GM12878 (cell line): ENCODE data around the gene PSMA7. TPM values are rescaled to one million over a fixed set of nuclear protein-coding genes. Genes with fewer than 3 reads are reported as not detected.

Experiments
- CBX3 ChIP-seq: fragments of 200-600 bp; sonication (generic); IDR thresholded peaks from 2 replicates; pipeline ENCODE4 v1.6.1; 2016; ENCODE audit warnings: low read depth, borderline replicate concordance
- EZH2 ChIP-seq: IDR thresholded peaks from 2 replicates; pipeline ENCODE4 v1.6.1; 2012; ENCODE audit warnings: low read depth, mild to moderate bottlenecking, control low read depth, inconsistent platforms, low read length, borderline replicate concordance; ENCODE audit not compliant: control insufficient read depth
- HCFC1 ChIP-seq: fragments of 150-350 bp; IDR thresholded peaks from 2 replicates; pipeline ENCODE4 v1.6.1; 2014; ENCODE audit warnings: low read length
- MYB ChIP-seq: fragments of 150-350 bp; IDR thresholded peaks from 2 replicates; pipeline ENCODE4 v1.6.1; 2014; ENCODE audit warnings: mild to moderate bottlenecking, low read depth, low read length, borderline replicate concordance
- NBN ChIP-seq: fragments of 450-650 bp; IDR thresholded peaks from 2 replicates; pipeline ENCODE4 v1.6.1; 2016
- NFIC ChIP-seq: IDR thresholded peaks from 2 replicates; pipeline ENCODE4 v1.6.1; 2012; ENCODE audit warnings: low read depth, mild to moderate bottlenecking, inconsistent platforms, low read length, moderate library complexity
- SIX5 ChIP-seq: IDR thresholded peaks from 2 replicates; pipeline ENCODE4 v1.6.1; 2011; ENCODE audit warnings: mild to moderate bottlenecking, low read depth, low read length, moderate library complexity; ENCODE audit not compliant: severe bottlenecking
- SMARCA5 ChIP-seq: fragments of 450-650 bp; IDR thresholded peaks from 2 replicates; pipeline ENCODE4 v1.6.1; 2017; ENCODE audit warnings: mild to moderate bottlenecking
- ZNF217 ChIP-seq: fragments of 450-650 bp; IDR thresholded peaks from 2 replicates; pipeline ENCODE4 v1.6.1; 2017; ENCODE audit warnings: antibody characterized with exemption, mild to moderate bottlenecking
- ZNF687 ChIP-seq: fragments of 450-650 bp; IDR thresholded peaks from 2 replicates; pipeline ENCODE4 v1.6.1; 2017; ENCODE audit warnings: mild to moderate bottlenecking, moderate library complexity
- polyA plus RNA-seq, 11 experiments: library from polyadenylated mRNA; depleted of rRNA in 4 of 11; unstranded in 6 of 11; stranded (reverse) in 5 of 11; fragments of >200 nt; fragmentation: Nextera tagmentation in 4 of 11; fragmentation: Illumina TruSeq in 1 of 11; extraction: Ambion mirVana in 4 of 11; extraction: Trizol in 1 of 11; gene quantifications; 1 replicate in 1 of 11; 2 replicates in 10 of 11; pipeline versions ENCODE4 v1.2.1 to v1.2.3, GENCODE V29; 2011 to 2016; ENCODE audit warnings: inconsistent platforms in 2 of 11, missing spikeins in 2 of 11, low read depth in 1 of 11
- total RNA-seq, 4 experiments: library from RNA; depleted of rRNA in 3 of 4; stranded (reverse); fragments of >200 nt in 3 of 4; fragmentation: Illumina TruSeq in 1 of 4; extraction: Trizol in 1 of 4; gene quantifications; 2 replicates each; pipeline versions ENCODE4 v1.2.1 to v1.2.3, GENCODE V29; 2013 to 2021
- TF ChIP-seq, protein P1 (sequence below): IDR thresholded peaks from 2 replicates; pipeline ENCODE4 v1.6.1; 2012; ENCODE audit warnings: low read depth, low read length, improper control_type of control experiment

The PSMA7 gene
- total and polyA plus RNA-seq, 10 of the 15 experiments (the other 5 are each of a cell fraction or from before 2014, with no cell fraction given): 216 to 857 (median 368) TPM

DNA sequence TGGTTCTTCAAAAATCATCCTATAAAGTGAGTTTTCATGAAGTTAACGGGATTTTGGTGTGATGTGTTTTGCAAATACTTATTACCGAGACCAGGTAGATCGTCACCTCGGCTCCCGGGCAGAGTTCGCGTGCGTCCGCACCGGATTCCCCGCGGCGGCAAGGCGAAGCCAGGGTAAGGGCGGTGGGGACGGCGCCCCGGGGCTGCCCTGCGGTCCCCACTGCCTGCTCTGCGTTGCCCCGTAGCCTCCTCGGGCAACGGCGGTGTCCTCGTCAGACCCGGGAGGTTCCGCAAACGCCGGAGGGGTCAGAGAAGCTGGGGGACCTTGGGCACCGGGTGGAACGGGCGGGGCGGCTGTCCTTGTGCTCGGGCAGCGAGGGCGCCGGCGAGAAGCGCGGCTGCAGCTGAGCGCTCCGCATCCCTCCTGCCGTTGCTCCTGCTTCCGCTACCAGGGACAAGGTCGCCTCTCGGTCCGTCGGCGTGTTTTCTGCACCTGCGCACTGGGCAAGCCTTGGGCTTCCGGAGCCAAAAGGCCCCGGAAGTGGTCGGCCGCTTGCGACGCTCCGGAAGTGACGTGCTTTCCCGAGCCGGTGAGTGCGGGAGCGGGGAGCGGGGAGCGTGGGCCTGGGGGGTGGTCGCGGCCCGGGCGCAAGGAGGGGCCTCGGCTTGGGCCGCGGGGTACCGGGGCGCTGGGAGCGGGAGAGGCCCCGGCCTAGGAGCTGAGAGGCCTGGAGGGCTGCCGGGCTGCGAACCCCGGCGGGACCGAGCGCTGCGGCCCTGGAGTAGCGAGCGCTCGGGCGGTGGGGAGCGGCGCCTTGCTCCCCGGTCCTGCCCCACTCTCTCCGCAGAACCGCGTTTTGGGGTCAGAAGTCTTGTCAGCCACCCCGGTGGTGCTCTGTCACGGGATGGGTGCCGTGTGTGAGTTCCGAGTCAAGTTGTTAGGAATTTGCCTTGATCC is 39.6 kb upstream of the PSMA7 start, which contains the start of gene MTG2 (continued):
- peak; percentile 94 for TF ChIP-seq ZNF687
- TF ChIP-seq NFIC: no peak
- TF ChIP-seq, protein P1, sequence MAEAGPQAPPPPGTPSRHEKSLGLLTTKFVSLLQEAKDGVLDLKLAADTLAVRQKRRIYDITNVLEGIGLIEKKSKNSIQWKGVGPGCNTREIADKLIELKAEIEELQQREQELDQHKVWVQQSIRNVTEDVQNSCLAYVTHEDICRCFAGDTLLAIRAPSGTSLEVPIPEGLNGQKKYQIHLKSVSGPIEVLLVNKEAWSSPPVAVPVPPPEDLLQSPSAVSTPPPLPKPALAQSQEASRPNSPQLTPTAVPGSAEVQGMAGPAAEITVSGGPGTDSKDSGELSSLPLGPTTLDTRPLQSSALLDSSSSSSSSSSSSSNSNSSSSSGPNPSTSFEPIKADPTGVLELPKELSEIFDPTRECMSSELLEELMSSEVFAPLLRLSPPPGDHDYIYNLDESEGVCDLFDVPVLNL: no peak
- no peak for TF ChIP-seq EZH2
- TF ChIP-seq CBX3: no peak
- peak; percentile 71 for TF ChIP-seq HCFC1
- peak; percentile 49; the same call in 1 of the 2 replicates for TF ChIP-seq SMARCA5
- TF ChIP-seq NBN: peak; percentile 71
- TF ChIP-seq SIX5: peak; percentile 44
- no peak for TF ChIP-seq MYB
- no peak for TF ChIP-seq ZNF217
